Esophagus muscularis mucosa (tissue), 4 donors: ENCODE measurements around the gene IQGAP2. TPM values are rescaled to one million over a fixed set of nuclear protein-coding genes. Genes with fewer than 3 reads are reported as not detected.

ENCODE experiments used
- DNase-seq: peaks from one replicate; pipeline ENCODE4 v3.0.0-alpha.2; 2017; ENCODE audit errors: extremely low spot score
- H3K27ac ChIP-seq, 4 donors: fragments of 200-600 bp; sonication (generic); replicated peaks in 1 of 4; 1 replicate in 3 of 4; 2 replicates in 1 of 4; pipeline ENCODE4 v1.5.1; 2016 to 2019; ENCODE audit warnings: mild to moderate bottlenecking in 1 of 4
- H3K27me3 ChIP-seq, 4 donors: fragments of 200-600 bp; sonication (generic); one replicate each; pipeline versions ENCODE4 v1.5.1 to v1.6.0; 2016 to 2019
- H3K36me3 ChIP-seq, 4 donors: fragments of 200-600 bp; sonication (generic); one replicate each; pipeline ENCODE4 v1.5.1; 2016 to 2019
- H3K4me1 ChIP-seq, 4 donors: fragments of 200-600 bp; sonication (generic); one replicate each; pipeline ENCODE4 v1.5.1; 2016 to 2019
- H3K4me3 ChIP-seq, 4 donors: fragments of 200-600 bp; sonication (generic); 1 replicate in 2 of 4; 2 replicates in 2 of 4; pipeline ENCODE4 v1.5.1; 2016 to 2019; ENCODE audit warnings: mild to moderate bottlenecking in 4 of 4, moderate library complexity in 1 of 4
- H3K9me3 ChIP-seq, 4 donors: fragments of 200-600 bp; sonication (generic); 1 replicate in 3 of 4; 2 replicates in 1 of 4; pipeline ENCODE4 v1.5.1; 2016 to 2019
- EP300 ChIP-seq: sonication (generic); formaldehyde crosslinking; IDR thresholded peaks from one replicate; pipeline ENCODE4 v1.6.1; 2017; ENCODE audit warnings: antibody characterized with exemption
- POLR2A ChIP-seq: fragments of 450-650 bp; IDR thresholded peaks from one replicate; pipeline ENCODE4 v1.6.1; 2017; ENCODE audit warnings: antibody characterized with exemption, moderate library complexity, mild to moderate bottlenecking, low read depth
- POLR2AphosphoS5 ChIP-seq, 2 donors: sonication (generic); formaldehyde crosslinking; IDR thresholded peaks; one replicate each; pipeline ENCODE4 v1.6.1; 2017; ENCODE audit warnings: antibody characterized with exemption in 2 of 2
- WGBS: methylation state at CpG from one replicate; pipeline ENCODE4 v1.1.5; 2018; 5-methylcytosine and 5-hydroxymethylcytosine counted together
- intact Hi-C: fragments of 100-400 bp; cut with DNase I; formaldehyde crosslinking; loops from one replicate; pipeline ENCODE4 v1.15.1; 2023
- total RNA-seq, 4 donors: library from RNA; depleted of rRNA; stranded (reverse); fragments of >200 nt; gene quantifications; one replicate each; pipeline versions ENCODE4 v1.1.0 to v1.2.1, GENCODE V29; 2016
- TF ChIP-seq, protein P1 (sequence below), 3 experiments: fragments of 200-600 bp in 2 of 3; fragments of 450-650 bp in 1 of 3; sonication (generic) in 2 of 3; IDR thresholded peaks; one replicate each; pipeline ENCODE4 v1.5.1; 2017 to 2019; ENCODE audit warnings: antibody characterized with exemption in 3 of 3, mild to moderate bottlenecking in 2 of 3, moderate library complexity in 1 of 3

The IQGAP2 gene
- total RNA-seq, 4 donors from 2014 or later, result 14.9 to 30.7 (median 20.8) TPM

DNA sequence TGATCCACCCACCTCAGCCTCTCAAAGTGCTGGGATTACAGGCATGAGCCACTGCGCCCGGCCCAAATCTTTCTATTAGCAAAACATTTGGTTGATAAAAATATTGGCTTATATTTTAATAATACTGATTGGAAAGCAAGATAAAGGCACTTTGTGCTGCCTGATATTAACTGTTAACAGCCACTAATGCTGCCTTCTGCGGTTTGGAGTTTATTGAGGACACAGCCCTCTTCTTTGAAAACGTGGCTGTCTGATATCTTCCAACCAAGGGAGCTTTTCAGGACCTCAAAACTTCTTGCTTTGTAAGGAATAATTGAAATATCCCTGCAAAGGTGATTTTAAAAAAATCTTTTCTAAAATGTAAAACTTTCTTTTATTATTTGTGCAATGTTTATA, 94.0 kb downstream of the IQGAP2 start:
- WGBS, result 87% methylated on average over 4 of the region's 4 CpGs
- no peak for TF ChIP-seq POLR2A
- TF ChIP-seq EP300, result no peak
- TF ChIP-seq, protein P1, sequence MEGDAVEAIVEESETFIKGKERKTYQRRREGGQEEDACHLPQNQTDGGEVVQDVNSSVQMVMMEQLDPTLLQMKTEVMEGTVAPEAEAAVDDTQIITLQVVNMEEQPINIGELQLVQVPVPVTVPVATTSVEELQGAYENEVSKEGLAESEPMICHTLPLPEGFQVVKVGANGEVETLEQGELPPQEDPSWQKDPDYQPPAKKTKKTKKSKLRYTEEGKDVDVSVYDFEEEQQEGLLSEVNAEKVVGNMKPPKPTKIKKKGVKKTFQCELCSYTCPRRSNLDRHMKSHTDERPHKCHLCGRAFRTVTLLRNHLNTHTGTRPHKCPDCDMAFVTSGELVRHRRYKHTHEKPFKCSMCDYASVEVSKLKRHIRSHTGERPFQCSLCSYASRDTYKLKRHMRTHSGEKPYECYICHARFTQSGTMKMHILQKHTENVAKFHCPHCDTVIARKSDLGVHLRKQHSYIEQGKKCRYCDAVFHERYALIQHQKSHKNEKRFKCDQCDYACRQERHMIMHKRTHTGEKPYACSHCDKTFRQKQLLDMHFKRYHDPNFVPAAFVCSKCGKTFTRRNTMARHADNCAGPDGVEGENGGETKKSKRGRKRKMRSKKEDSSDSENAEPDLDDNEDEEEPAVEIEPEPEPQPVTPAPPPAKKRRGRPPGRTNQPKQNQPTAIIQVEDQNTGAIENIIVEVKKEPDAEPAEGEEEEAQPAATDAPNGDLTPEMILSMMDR (IDR thresholded peaks at IDR 0.05), result no peak
- TF ChIP-seq POLR2AphosphoS5 (IDR thresholded peaks at IDR 0.05), result no peak
- H3K27ac ChIP-seq, result no peak overlapping the region
- H3K4me3 ChIP-seq, result no peak overlapping the region
- intact Hi-C loops, result no loop called here
- DNase-seq, result no peak
- H3K4me1 ChIP-seq, result no peaks in the 10 kb centered on the region
- H3K9me3 ChIP-seq, result no peaks in the 10 kb centered on the region
- no peaks in the 10 kb centered on the region for H3K36me3 ChIP-seq
- H3K27me3 ChIP-seq, result peaks cover 0 to 5% (median 0%) of the 10 kb centered on the region in 4 donors

DNA sequence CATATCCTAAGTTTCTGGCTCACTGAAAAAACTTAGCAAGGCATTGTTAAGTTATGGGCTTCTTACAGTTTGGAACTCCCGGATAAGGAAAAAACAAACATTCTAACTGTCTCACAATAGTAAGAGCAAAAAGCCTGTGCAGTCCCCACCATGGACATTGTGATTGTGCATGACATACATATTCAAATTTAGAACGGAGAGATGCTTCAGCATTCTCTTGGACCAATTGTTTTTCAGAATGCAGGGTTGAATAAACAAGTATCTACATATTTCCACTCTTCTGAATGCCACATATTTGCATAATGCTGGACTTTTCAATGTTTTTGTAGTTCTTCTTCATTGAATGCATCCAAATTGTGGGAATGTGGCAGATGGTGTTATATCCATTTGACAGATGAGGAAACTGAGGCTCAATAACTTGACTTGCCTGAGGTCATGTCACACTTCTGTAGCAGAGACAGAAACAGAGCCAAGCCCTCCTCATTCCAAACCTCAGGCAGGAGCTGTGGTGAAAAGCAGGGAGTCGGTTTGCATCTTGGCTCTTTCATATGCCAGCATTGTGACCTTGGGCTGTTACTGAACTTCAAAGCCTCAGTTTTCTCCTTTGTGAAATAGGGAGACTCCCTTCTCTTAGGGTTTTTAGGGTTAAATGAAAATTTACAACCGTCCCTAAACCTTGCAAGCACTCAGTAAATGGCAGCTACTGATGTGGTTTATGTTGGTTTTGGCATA, 95.1 kb downstream of the IQGAP2 start:
- Histone ChIP-seq H3K9me3 (no peaks in the 10 kb centered on the region), H3K27ac (no peak overlapping the region), H3K4me1 (no peaks in the 10 kb centered on the region), H3K4me3 (no peak overlapping the region), H3K36me3 (no peaks in the 10 kb centered on the region), H3K27me3 (peaks cover 0 to under 1% (median 0%) of the 10 kb centered on the region in 4 donors)
- no peak for TF ChIP-seq EP300
- DNase-seq, result no peak
- WGBS, result 87% methylated on average over 4 of the region's 4 CpGs
- intact Hi-C loops, result no loop called here

DNA sequence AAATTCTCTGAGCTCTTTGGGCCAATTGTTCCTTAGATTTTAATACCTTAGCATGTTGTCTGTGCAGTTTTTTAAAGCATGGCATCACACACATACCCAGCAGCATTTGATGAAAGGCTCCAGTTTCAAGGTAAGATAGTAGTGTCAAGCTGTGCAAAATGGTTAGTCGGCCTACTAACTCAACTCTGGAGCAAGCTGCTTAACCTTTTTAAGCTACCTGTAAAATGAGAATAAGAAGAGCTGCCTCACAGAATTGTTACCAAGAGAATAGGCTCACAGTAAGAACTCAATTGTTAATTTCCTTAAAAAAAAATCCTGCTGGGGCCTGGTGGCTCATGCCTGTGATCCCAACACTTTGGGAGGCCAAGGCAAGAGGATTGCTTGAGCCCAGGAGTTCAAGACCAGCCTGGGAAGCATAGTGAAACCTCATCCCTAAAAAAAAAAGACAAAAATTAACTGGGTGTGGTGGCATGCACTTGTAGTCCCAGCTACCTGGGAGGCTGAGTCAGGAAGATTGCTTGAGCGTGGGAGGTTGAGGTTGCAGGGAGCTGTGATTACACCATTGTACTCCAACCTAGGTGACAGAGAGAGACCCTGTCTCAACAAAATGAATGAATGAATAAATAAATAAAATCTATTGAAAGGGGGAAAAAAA, 96.5 kb downstream of the IQGAP2 start:
- Histone ChIP-seq H3K27me3 (no peaks in the 10 kb centered on the region), H3K4me1 (no peaks in the 10 kb centered on the region), H3K4me3 (no peak overlapping the region), H3K36me3 (no peaks in the 10 kb centered on the region), H3K27ac (no peak overlapping the region), H3K9me3 (no peaks in the 10 kb centered on the region)
- no peak for DNase-seq
- intact Hi-C loops, result no loop called here
- no peak for TF ChIP-seq EP300
- TF ChIP-seq POLR2AphosphoS5 (IDR thresholded peaks at IDR 0.05), result no peak
- TF ChIP-seq, protein P1 (IDR thresholded peaks at IDR 0.05), result no peak
- no peak for TF ChIP-seq POLR2A
- WGBS, result 94% methylated on average over 2 of the region's 2 CpGs

DNA sequence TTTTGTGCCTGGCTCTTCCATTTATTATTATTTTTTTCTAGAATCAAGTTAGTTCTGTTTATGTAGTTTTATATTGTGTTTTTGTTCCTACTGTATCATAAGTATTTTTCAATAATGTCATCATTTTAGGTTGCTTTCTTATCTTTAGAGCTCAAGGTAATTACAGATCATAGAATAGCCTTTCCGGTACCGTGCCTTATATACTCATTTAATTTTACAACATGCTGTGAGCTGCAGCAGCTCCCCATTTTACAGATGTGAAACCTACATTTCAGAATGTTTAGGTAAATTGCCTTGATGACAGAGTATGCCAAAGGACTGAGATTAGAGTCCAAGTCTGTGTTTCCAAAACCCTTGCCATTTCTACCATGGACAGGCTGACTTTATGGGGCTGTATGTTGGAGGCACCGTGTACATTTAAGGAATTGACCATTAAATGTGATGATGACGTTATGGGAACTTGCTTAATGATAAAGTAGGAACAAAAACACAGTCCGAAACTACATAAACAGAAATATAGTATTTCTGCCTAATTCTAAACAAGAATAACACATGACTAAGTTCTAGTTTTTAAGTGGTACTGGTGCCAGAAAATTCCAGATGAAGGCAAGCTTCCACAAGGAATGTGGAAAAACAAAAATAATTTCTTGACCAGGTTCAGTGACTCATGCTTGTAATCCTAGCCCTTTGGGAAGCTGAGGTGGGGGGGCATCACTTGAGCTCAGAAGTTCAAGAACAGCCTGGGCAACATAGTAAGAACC, 97.7 kb downstream of the IQGAP2 start:
- Histone ChIP-seq H3K9me3 (no peaks in the 10 kb centered on the region), H3K4me3 (no peak overlapping the region), H3K36me3 (no peaks in the 10 kb centered on the region), H3K27me3 (no peaks in the 10 kb centered on the region), H3K27ac (no peak overlapping the region), H3K4me1 (no peaks in the 10 kb centered on the region)
- DNase-seq, result no peak
- 68% methylated on average over 5 of the region's 5 CpGs for WGBS
- TF ChIP-seq POLR2A, result no peak
- no peak for TF ChIP-seq EP300
- TF ChIP-seq POLR2AphosphoS5 (IDR thresholded peaks at IDR 0.05), result no peak
- TF ChIP-seq, protein P1 (IDR thresholded peaks at IDR 0.05), result no peak
- intact Hi-C loops, result no loop called here

DNA sequence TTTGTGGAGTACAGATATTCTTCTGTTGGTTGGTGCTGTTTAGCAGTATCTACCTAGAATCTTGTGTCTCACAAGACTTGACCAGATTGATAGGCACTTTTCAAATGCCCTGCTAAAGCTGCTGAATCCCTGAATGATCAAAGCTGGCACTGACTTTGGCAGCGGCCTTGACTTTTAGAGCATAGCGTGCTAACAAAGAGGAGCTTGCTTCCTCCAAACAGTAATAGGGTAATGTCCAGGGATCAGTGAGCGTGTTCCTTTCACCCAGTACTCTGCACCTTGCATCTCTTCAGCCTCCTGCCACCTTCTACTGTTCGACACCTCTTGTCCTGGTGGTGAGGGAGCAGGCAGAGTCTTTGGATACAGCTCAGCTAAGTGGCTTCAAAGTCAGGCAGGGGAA, 100.8 kb downstream of the IQGAP2 start:
- H3K4me3 ChIP-seq, result no peak overlapping the region
- no peak overlapping the region for H3K27ac ChIP-seq
- no peaks in the 10 kb centered on the region for H3K4me1 ChIP-seq
- 100% methylated on average over 4 of the region's 4 CpGs for WGBS
- no peaks in the 10 kb centered on the region for H3K36me3 ChIP-seq
- DNase-seq, result no peak
- intact Hi-C loops, result no loop called here
- H3K9me3 ChIP-seq, result no peaks in the 10 kb centered on the region
- TF ChIP-seq, protein P1 (IDR thresholded peaks at IDR 0.05), result no peak
- H3K27me3 ChIP-seq, result no peaks in the 10 kb centered on the region
